ENCODE measurements around the gene TSHB.

Gene TSHB

GRCh38 chr1:115060501-115060900 lies 30.9 kb downstream of the TSHB start:
- DNase-seq (ENCODE audit: low read depth in 3 of 3): no peak

GRCh38 chr1:115062542-115063004 lies 32.9 kb downstream of the TSHB start:
- peak; percentile 47 to 85 (median 74) for DNase-seq (ENCODE audit: low read depth in 3 of 3)

- DNase-seq (ENCODE audit: low read depth in 3 of 3): no peak
Observed at GRCh38 chr1:115063228-115063901, 33.7 kb downstream of the TSHB start.

- DNase-seq (ENCODE audit: low read depth in 3 of 3): no peak
Observed at GRCh38 chr1:115064461-115064860, 34.8 kb downstream of the TSHB start.

GRCh38 chr1:115065021-115065420 lies 35.4 kb downstream of the TSHB start:
- no peak for DNase-seq (ENCODE audit: low read depth in 3 of 3)

GRCh38 chr1:115067161-115067859 lies 37.7 kb downstream of the TSHB start:
- DNase-seq (ENCODE audit: low read depth in 3 of 3): no peak

- no peak for DNase-seq (ENCODE audit: low read depth in 3 of 3)
Observed at GRCh38 chr1:115068826-115069585, 39.4 kb downstream of the TSHB start.

GRCh38 chr1:115069659-115070308 lies 40.2 kb downstream of the TSHB start:
- no peak for DNase-seq (ENCODE audit: low read depth in 3 of 3)

- DNase-seq (ENCODE audit: low read depth in 3 of 3): no peak
Observed at GRCh38 chr1:115071012-115071664, 41.5 kb downstream of the TSHB start.

- DNase-seq (ENCODE audit: low read depth in 3 of 3): no peak
Observed at GRCh38 chr1:115073298-115074087, 43.9 kb downstream of the TSHB start.

- no peak for DNase-seq (ENCODE audit: low read depth in 3 of 3)
Observed at GRCh38 chr1:115074839-115075534, 45.4 kb downstream of the TSHB start.

- DNase-seq (ENCODE audit: low read depth in 3 of 3): no peak
Observed at GRCh38 chr1:115076384-115076915, 46.8 kb downstream of the TSHB start.

- DNase-seq (ENCODE audit: low read depth in 3 of 3): no peak
Observed at GRCh38 chr1:115077286-115077983, 47.8 kb downstream of the TSHB start.

- no peak for DNase-seq (ENCODE audit: low read depth in 3 of 3)
Observed at GRCh38 chr1:115077984-115078330, 48.3 kb downstream of the TSHB start.

- DNase-seq (ENCODE audit: low read depth in 3 of 3): no peak
Observed at GRCh38 chr1:115078708-115079107, 49.1 kb downstream of the TSHB start.

GRCh38 chr1:115082949-115083348 lies 53.3 kb downstream of the TSHB start:
- no peak for DNase-seq (ENCODE audit: low read depth in 3 of 3)
